GM12891 (cell line): ENCODE results near the gene FIGN.

ENCODE experiments used
- POLR2A ChIP-seq: IDR thresholded peaks from 2 replicates; pipeline ENCODE4 v1.6.1; 2011; ENCODE audit warnings: low read depth, low read length, control low read depth
- POLR2AphosphoS5 ChIP-seq: IDR thresholded peaks from 2 replicates; pipeline ENCODE4 v1.6.1; 2011; ENCODE audit warnings: low read depth, low read length, control low read depth

GRCh38 chr2:163605779-163606178, 130.0 kb downstream of the FIGN start:
- TF ChIP-seq POLR2AphosphoS5 (no peak), POLR2A (no peak)
